GM18951 (cell line): Measurements from ENCODE around the gene TLX1.

ENCODE experiments used
- POLR2A ChIP-seq: IDR thresholded peaks from 4 replicates; pipeline ENCODE4 v1.6.1; 2011; ENCODE audit warnings: mild to moderate bottlenecking; ENCODE audit not compliant: insufficient read length, insufficient read depth; ENCODE audit errors: extremely low read depth
- in situ Hi-C: fragments of 300-500 bp; cut with MboI; formaldehyde crosslinking; loops from one replicate; pipeline ENCODE4 v1.12.0; 2022; ENCODE audit warnings: low sequenced_read_pairs, mixed read lengths, inconsistent platforms; ENCODE audit not compliant: unreplicated experiment

TLX1 gene

DNA sequence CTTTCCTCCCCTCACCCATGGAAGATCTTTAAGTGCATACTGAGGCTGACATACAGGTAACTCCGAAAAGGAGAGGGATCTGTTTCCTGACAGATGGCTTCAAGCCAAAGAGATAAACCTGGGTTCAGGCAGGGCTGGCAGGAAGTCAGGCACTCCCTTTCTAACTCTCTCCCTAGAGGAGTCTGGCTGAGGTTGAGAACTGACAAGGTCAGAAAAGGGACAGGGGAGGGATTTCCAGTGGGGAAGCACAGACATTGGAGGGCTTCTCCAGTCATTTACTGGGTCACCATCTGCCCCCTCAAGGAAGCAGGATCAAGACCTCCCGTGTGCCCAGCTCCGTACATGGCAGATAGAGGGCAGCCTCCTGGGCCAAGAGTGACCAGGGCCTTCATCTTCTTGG lies 31.6 kb downstream of the TLX1 start:
- no peak for TF ChIP-seq POLR2A
- in situ Hi-C loops = no loop called here

DNA sequence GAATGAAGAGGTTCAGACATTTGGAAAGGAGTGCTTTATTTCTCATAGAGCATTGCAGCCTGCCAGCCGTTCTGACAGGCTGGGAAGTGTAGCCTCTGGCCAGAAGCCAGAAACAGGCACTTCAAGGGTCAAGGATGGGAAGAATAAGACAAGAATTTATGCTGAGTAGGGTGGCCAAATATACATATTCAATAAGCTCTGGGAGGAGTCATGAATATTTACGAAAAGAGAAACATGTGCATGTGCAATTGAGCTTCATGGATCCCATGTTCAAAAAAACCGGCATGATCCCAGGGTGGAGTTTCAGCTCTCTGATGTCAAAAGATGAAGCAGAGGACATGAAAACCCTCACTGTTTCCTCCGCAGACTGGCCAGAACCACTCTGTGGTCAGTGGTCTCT lies 32.9 kb downstream of the TLX1 start:
- in situ Hi-C loops = no loop called here
- TF ChIP-seq POLR2A = no peak

DNA sequence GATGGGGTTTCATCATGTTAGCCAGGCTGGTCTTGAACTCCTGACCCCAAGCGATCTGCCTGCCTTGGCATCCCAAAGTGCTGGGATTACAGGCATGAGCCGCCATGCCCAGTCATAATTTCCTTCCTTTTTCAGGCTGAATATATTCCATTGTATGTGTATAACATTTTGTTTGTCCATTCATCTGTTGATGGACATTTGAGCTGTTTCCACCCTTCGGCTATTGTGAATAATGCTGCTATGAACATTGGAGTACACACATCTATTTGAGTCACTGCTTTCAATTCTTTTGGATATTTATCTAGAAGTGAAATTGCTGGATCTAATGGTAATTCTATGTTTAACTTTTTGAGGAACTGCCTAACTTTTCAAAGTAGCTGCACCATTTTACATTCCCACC lies 34.6 kb downstream of the TLX1 start:
- TF ChIP-seq POLR2A = no peak
- in situ Hi-C loops = no loop called here

DNA sequence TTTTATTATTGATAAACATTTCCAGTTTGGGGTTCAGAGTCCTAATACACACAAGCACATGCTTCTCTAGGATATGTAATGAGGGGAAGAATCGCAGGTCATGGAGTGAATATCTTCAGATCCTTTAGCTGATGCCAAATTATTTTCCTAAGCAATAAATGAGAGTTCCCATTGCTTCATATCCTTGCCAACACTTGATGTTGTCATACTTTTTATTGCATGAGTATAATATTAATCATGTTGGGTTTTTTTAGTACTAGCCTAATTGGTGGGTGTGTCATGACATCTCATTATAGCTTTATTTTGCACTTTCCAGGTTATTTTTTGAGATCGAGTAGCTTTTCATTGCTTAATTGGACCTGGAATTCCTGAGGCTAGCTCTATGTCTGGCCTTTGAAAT lies 35.3 kb downstream of the TLX1 start:
- in situ Hi-C loops = no loop called here
- no peak for TF ChIP-seq POLR2A

DNA sequence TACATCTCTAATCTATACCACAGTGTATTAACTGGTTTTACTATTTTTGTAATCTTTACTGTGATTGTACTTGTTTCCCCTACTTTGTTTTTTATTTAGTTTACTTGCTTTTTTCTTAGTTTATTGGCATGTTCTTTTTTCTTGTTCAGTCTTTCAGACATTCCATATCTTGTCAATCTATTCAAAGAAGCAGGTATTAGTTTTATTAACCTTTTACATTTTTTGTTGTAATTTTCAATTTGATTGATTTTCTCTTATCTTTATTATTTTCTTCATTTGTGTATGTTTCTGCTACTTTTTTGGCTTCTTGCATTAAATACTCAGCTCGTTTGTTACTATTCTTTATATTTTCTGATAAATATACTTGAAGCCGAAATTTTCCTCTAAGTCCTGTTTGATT lies 41.6 kb downstream of the TLX1 start:
- in situ Hi-C loops = no loop called here
- no peak for TF ChIP-seq POLR2A

DNA sequence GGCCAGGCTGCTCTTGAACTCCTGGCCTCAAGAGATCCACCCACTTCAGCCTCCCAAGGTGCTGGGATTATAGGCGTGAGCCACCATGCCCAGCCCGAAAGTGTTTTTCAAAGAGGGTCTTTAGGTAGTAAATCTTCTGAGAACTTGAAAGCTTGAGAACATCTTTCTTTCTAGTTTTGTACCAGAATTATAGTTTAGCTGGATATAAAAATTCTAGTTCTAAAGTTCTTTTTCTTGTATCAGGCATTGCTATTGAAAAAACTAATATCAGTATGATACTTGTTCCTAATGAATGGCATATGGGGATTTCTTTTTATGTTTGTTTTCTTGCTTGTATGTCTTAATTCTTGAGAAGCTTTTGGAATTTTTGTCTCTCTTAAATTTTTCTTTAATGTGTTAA lies 43.2 kb downstream of the TLX1 start:
- in situ Hi-C loops = no loop called here
- TF ChIP-seq POLR2A = no peak

DNA sequence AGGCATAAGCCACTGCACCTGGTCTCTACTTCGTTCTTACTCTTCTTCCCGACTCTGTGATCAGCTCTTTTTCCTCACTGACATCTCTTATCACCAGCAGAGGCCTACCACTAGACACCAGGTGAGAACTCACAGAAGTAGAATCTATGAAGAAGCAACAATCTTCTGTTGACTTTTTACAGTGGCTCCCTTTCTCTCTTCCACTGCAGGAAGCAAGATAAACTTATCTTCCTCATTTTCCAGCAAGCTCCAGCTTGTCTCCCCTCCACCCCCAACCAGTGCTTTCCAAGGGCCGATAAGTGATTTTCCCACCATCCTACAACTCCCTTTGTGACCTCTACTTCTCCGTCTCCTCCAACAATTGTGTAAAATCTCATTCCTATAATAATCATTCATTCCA lies 45.5 kb downstream of the TLX1 start:
- TF ChIP-seq POLR2A = no peak
- in situ Hi-C loops = no loop called here

DNA sequence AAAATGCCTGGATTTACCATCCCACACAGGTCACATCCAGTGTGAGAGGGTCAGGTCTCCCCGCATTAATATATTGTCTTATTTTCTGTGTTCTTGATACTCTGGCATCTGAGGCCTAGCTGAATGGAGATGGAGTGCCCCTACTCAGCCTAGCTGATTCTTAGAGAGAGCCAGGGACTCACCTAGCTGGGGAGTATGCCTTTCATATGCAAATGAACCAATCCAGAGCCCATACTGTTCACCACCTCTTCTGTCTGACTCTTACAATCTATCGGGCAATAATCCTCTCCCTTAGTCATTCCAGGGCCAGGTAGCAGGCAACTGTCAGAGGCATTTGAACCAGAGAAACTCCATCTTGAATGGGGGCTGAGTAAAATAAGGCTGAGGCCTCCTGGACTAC lies 51.8 kb downstream of the TLX1 start:
- in situ Hi-C loops = no loop called here

DNA sequence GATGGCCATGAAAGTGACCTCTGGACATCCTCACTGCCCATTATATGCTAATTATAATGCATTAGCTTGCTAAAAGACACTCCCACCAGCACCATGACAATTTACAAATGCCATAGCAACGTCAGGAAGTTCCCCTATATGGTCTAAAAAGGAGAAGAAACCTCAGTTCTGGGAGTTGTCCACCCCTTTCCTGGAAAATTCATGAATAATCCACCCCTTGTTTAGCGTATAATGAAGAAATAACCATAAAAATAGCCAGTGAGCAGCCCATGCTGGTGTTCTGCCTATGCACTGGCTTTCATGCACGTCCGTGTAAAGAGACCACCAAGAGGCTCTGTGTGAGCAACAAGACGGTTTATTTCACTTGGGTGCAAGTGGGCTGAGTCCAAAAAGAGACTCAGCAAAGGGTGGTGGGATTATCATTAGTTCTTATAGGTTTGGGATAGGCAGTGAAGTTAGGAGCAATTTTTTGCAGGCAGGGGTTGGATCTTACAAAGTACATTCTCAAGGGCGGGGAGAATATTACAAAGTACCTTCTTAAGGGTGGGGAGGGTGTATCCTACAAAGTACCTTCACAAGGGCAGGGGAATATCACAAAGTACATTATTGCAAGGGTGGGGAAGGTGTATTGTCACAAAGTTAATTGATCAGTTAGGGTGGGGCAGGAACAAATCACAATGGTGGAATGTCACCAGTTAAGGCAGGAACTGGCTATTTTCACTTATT lies 52.5 kb downstream of the TLX1 start:
- no peak for TF ChIP-seq POLR2A
- in situ Hi-C loops = no loop called here

More for the DNA sequence above, 51.8 kb downstream of the TLX1 start:
- TF ChIP-seq POLR2A = no peak
